ENCODE results near the gene SLC41A1.

Gene SLC41A1

DNA sequence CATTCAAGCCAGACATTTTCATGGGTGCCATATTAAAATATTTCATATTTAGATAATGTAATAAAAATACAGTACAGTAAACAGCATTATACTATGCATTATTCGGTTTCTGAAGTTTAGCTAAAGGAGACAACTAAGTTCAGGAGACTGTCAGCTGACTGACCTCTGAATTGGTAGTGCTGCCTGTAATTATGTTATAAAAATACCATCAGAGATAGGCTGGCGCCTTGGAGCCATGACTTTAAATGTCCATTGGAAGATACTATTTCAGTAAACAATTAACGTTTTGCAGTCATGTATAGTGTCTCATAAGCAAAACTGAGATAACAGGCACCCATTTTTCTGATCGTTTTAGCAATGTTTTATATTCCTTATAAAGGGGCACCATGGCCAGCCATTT lies 26.4 kb downstream of the SLC41A1 start:
- no peak for DNase-seq

DNA sequence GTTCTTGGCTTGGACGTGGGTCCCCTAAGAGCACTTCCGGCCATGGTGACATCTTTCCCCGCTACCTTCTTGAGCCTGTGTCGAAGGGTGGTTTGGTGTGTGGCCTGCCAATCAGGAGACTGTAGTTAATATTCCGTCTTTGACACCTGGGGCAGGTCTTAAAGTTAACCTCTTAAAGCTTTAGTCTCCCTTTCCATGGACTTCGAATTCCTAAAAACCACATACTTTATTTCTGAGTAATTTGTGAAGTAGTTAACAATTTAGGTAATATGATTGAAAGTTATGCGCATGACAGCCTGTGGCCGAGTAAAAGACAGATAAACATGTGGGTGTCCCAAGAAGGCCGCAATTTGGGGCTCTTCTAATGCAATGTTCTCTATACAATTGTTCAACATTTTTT lies 27.6 kb downstream of the SLC41A1 start:
- DNase-seq, result no peak

DNA sequence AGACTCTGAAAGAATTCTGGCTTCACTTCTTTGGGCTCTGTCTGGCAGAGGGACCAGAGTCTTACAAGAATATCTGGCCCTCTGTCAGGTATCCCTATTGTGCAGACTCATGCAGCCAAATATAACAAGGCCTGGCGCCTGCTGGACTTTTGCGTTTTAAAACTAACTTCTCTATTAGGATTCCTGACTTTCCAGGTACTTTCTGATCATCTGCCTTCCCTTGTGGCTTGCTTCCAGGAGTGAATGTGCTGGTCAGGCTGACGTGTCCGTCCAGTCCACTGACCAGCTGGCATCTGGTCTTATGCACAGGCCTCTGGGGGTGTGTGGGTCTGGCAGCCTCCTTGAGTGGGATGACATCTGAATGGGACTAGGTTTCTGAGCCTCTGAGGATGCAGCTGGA lies 29.1 kb downstream of the SLC41A1 start:
- DNase-seq, result no peak

DNA sequence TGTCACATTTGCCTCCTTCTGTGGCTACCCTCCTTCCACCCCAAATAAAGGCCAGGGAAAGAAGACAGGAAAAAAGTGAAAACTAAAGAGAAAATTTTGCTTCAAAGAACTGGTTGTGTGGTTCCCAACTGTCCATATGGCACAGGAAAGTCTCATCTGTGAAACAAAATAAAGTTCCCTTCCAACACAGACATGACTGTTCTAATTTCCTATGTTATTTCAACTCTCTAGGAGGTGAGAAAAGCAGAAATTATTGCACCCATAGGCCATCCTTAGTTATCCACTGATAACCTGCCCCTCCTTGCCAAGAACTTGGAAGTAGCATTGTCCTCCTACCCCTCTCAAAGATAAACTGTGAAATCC lies 29.6 kb downstream of the SLC41A1 start:
- no peak for DNase-seq

GRCh38 chr1:205782627-205783432 lies 30.2 kb downstream of the SLC41A1 start:
- no peak for DNase-seq

DNA sequence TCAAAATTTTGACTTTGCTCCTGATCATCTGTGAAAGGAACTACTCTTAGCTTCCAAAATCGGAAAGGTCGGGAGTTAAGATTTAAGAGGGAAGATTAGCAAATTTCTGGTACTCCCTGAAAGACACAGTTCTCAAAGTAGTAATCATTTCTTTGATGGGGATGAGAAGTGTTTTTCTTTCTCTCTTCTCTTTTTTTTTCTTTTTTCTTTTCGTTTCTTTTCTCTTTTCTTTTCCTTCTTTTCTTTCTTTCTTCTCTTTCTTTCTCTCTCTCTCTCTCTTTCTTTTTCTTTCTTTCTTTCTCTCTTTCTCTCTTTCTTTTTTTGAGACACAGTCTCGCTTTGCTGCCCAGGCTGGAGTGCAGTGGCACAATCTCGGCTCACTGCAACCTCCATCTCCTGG lies 32.7 kb downstream of the SLC41A1 start:
- no peak for DNase-seq

DNA sequence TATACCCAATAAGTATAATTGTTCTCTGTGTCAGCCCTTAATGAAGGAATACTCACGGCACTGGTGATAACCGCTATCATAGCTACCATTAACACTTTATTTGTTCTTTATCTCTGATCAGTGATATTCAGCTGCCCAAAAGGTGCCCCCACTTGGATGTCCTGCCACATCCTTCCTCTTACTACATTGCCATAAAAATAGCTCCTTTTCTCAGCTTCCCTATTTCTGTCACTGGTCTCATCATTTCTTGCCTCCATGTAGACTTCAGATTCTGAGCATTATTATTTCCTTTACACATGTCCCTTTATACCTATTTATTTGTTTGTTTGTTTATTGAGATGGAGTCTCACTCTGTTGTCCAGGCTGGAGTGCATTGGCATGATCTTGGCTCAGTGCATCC lies 35.0 kb downstream of the SLC41A1 start:
- DNase-seq, result no peak

DNA sequence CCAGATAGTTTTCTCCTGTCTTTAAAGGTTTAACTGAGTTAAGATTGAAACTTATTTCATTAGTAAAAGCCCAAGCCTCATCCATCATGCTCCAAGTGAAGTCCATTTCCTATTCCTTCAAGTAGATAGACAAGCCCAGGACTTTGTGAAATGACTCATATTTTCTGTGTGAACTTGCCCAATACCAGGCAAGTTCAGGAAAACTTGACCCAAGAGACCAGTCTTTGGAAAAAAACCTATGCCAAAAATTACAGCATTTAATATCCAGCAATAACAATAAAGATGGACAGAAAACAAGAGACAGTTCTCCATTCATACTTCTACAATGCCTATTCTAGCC lies 37.3 kb downstream of the SLC41A1 start:
- DNase-seq, result no peak

DNA sequence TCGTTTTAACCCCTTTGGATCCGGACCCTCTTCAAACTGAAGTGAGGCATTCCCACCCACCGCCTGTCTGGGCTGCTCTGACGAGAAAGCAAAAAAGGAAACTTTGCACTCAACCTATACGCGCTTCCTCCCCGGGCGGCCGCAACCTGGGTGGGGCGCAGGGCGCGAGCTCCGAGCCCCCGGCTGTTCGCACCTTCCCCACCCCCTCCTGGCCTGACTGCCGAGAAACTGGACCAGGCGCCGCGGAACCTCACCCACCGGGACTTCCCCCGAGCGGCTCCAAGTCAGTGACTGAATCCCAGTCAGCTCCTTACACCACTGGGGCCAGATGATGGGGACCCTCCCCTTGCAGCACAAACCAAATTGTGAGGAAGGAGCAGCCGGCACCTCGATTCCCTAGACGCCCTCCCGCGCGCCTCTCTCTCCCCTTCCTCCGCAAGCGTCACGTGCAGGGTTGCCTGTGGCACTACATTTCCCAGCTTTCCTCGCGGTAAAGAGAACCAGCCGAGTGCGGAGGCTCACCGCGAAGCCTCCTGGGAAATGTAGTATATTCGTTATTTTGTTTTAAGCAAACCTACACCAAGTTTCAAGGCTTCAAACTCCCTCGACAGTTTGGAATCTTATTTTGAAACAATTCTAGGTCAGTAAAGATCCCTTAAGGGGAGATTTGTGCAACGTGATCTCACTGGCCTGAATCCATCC lies 37.8 kb downstream of the SLC41A1 start, which contains the start of gene RAB29:
Gene RAB29 (minus strand): TSS at position 468 of the 702 bp plus-strand sequence. CDS start 526 bp downstream, outside the sequence.
- peak; percentile 87 for DNase-seq

DNA sequence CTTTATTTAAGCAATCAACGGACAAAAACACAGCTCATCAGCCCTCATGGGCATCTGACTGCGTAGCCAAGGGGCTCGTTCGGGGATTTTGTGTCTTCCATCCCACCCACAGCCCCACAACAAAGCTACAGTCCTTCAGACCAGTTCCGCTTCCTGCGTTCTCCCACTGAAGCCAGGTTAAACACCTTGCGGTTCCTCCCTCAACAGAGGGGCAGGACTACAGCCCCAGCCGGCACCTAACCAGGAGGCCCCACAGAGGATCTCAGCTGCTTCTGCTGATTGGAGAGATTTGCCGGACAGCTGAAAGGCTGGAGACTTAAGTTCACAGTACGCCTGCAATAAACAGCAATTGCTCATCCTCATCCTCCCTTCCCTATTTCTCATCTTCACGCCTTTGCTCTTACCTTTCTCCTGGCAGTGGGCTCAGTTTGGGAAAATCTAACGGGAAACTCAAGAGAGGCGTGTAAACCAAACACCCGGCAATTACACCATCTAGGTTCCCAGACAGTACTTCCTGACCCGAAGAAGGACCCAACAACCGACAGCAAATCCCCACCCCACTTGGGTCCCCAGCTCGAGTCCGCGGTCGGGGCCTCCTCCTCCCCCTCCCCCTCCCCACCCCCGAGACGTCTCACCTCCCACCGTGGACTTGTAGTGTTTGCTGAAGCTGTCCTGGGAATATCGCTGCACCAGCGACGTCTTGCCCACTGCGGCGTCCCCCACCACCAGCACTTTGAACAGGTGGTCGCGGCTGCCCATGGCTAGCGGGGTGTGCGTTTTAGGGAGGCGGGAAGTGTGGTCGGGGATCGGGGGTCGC lies 38.6 kb downstream of the SLC41A1 start:
- DNase-seq, result no peak

- DNase-seq, result no peak
Observed at GRCh38 chr1:205772607-205773032, 40.4 kb downstream of the SLC41A1 start.

DNA sequence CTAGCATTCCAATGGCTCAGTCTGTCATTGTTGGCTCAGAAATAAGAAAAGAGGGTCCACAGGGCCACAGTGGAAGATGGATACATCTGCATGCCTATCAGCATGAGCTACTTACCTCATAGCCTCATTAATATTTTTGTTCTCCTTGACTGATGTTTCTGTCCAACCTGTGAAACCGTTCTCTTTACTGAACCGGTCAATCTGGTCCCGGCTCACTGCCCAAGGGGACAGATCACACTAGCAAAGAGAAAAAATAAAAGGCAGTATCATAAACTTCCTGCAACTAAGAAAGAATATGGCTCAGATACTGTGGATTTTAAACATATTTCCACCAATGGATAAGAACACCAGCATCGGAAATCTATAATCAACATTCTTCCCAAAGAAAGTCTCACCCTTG lies 42.4 kb downstream of the SLC41A1 start:
- DNase-seq, result no peak

DNA sequence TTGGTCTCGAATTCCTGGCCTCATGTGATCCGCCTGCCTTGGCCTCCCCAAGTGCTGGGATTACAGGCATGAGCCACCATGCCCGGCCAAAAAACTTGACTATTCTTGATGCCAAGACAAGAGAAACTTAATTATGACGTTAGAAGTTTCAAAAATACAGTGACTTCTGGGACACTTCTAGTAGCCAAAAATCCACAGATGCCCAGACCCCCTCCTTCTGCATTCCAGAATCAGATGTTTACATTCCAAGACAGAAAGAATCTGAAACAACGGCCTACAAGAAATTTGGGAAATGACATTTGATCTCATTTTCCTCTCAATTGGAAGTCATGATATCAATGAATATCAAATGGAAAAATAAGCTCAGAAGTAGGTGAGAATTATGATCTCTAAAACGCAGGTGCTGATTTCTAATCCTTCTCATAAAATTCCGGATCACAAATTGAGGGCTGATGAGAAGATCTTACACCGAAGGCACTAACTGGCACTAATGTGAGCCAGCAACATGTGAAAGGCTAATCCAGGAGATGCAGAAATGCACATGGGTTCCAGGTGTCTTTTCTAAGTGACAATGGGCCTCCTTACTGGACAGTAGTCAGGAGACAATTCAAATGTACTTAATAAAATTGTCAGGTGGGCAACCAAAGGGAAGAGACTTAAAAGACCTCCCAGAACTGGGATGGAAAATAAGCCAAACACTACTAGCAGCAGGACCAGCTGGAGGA lies 43.2 kb downstream of the SLC41A1 start:
- DNase-seq, result no peak

GRCh38 chr1:205767248-205767647 lies 45.8 kb downstream of the SLC41A1 start:
- no peak for DNase-seq

GRCh38 chr1:205766570-205766969 lies 46.4 kb downstream of the SLC41A1 start:
- DNase-seq, result no peak

GRCh38 chr1:205766038-205766437 lies 47.0 kb downstream of the SLC41A1 start:
- no peak for DNase-seq

GRCh38 chr1:205764578-205764977 lies 48.4 kb downstream of the SLC41A1 start:
- no peak for DNase-seq

- DNase-seq, result no peak
Observed at GRCh38 chr1:205763980-205764379, 49.0 kb downstream of the SLC41A1 start.

- no peak for DNase-seq
Observed at GRCh38 chr1:205760606-205761005, 52.4 kb downstream of the SLC41A1 start.

- no peak for DNase-seq
Observed at GRCh38 chr1:205756552-205756951, 56.4 kb downstream of the SLC41A1 start.

DNA sequence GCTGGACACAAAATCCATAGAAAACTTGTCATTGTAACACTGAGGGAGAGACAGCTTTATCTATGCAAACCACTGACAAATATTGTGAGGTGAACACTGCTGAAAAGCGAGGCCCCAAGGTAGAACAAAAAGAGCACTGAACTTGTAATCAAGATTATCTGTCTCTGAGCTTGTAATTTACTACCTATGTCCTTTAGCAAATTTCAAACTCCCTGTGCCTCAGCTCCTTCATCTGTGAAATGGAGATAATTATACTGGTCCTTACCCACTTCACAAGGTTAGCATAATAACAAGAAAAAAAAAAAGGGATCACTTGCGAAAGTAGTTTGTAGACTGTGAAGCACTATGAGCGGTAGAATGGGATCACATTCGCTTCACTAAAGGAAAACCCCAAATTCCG lies 58.1 kb downstream of the SLC41A1 start:
- DNase-seq, result no peak

- no peak for DNase-seq
Observed at GRCh38 chr1:205751036-205751651, 61.9 kb downstream of the SLC41A1 start.
